GM12872 (cell line): ENCODE results near the gene IWS1.

Experiments
- TF ChIP-seq, protein P1 (sequence below): IDR thresholded peaks from 3 replicates; pipeline ENCODE4 v1.5.1; 2011; ENCODE audit warnings: low read depth, mild to moderate bottlenecking, low read length, moderate library complexity; ENCODE audit not compliant: insufficient read depth

The IWS1 gene

DNA sequence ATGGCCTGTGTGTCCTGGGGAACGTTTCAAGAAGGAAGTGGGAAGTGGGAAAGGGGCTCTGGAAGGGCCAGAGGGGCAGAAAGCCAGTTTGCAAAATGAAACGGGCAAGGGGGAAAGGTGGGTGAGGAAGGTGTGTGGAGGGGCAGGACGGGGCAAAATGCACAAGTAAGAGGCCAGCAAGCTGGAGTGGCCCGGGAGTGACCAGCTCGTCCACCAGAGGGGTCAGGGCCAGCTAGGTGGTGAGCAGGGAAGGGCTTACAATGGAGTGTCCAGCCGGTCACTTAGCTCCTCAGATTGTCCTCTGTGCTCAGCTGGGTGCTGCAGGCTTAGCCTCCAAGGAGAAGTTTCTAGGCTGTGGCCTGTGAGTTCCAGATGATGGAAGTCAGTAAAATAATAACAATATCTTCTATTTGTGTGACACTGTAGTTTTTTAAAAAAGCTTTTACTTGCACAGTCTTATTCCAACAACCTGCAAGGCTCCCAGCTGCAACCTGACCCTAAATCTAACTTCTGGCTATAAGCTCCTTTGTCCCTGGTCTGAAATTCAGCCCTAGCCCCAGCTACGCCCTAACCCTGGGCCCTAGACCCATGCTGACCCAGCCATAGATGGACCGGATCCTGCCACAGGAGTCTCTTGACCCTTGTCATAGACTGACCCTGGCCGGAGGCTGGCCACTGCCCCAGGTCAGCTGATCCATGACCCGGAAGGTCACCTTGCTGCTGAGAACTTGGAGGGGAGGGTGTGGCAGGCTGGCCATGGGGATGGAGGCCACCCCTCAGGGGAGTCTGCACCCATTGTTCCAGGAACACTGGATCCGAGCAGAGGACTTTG lies 38.4 kb upstream of the IWS1 start:
- TF ChIP-seq, protein P1, sequence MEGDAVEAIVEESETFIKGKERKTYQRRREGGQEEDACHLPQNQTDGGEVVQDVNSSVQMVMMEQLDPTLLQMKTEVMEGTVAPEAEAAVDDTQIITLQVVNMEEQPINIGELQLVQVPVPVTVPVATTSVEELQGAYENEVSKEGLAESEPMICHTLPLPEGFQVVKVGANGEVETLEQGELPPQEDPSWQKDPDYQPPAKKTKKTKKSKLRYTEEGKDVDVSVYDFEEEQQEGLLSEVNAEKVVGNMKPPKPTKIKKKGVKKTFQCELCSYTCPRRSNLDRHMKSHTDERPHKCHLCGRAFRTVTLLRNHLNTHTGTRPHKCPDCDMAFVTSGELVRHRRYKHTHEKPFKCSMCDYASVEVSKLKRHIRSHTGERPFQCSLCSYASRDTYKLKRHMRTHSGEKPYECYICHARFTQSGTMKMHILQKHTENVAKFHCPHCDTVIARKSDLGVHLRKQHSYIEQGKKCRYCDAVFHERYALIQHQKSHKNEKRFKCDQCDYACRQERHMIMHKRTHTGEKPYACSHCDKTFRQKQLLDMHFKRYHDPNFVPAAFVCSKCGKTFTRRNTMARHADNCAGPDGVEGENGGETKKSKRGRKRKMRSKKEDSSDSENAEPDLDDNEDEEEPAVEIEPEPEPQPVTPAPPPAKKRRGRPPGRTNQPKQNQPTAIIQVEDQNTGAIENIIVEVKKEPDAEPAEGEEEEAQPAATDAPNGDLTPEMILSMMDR = no peak

DNA sequence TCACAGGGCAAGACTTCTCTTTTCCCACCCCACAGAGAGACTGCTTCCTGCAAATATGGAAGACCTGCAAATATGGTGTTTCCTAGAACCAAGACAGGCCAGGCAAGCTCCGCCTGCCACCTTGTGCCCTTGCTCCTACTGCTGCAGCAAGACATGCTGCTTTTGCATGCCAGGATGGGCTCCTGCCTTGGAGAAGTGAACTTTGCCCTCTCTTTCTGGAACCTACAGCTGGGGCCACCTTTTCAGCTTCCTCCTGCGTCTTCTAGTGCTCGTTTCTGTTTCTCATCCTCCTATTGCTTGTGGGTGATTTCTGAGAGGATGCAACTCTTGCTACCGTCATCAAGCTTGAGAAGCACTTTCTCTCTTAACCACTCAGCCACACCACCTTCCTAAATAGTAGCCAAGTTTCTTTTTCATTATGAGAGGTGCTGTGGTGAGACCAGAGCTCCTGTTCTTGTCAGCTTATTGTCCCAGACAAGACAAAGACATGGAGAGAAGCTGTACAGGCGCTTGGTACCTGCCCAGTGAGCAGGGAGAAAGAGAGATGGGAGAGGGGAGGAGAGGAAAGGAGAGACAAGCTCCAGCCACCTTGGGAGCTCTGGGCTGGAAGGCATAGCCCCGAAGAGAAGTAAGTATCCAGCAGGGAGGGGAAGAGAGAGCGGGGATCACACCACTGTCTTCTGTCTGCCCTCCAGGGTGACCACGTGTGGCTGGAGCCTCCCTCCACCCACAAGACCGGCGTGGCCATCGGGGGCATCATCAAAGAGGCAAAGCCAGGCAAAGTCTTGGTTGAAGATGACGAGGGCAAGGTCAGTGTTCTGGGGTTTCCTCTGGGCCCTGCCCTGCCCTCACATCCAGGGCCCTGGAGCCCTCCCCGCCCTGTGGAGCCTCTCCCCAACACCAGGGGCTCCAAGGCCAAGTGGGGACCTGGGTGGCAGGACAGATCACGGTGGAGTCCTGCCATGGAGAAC lies 37.5 kb upstream of the IWS1 start:
- TF ChIP-seq, protein P1 = 0 out of 3 replicates have a peak, but pooled peaks have one; percentile 9

DNA sequence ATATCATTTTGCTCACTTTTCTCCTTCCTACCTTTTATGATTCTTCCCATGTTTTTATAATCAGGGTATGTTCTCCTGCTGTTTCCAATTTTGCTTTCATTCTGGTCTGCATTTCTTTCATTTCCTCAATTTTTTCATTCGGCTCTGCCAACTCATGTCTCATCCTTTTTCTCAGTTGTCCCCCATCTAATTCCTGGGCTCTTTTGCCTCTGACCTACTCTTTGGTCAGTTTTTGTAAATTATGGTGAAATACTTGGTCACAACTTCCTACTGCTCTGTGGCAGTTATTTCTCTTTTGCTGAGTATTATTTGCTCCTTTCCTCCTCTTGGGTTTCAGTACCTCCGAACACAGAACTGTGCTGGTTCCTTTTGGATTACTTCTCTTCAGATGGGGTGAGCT lies 36.6 kb upstream of the IWS1 start:
- TF ChIP-seq, protein P1 = no peak

DNA sequence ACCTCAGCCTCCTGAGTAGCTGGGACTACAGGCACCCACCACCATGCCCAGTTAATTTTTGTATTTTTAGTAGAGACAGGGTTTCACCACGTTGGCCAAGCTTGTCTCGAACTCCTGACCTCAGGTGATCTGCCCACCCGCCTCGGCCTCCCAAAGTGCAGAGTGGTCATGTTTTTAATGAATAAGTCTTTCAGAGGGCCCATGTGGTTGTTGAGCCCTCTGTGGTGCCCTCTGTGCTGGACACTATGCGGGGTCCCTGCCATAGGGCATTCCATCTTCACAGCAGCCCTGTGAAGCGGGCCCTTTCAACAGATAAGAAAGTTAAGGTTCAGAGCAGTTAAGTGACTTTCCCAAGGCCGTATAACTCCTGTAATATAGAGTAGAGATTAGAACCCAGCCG lies 35.1 kb upstream of the IWS1 start:
- TF ChIP-seq, protein P1 = no peak

DNA sequence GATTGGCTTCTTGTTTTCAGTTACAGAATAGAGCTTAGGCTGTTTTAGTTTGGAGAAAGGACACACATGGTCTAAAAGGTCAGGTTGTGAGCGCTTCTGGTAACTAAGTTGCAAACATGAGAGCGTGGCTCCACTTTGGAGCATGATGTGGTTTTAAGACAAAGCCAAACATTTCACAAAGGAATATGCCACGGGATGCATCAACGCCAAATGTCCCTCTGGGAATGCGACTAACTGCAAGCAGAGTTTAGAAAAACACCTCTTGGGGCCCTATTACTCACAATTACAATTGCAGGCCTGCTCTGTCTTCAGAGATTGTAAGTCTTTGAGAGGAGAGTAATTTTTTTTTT lies 34.6 kb upstream of the IWS1 start:
- TF ChIP-seq, protein P1 = no peak

DNA sequence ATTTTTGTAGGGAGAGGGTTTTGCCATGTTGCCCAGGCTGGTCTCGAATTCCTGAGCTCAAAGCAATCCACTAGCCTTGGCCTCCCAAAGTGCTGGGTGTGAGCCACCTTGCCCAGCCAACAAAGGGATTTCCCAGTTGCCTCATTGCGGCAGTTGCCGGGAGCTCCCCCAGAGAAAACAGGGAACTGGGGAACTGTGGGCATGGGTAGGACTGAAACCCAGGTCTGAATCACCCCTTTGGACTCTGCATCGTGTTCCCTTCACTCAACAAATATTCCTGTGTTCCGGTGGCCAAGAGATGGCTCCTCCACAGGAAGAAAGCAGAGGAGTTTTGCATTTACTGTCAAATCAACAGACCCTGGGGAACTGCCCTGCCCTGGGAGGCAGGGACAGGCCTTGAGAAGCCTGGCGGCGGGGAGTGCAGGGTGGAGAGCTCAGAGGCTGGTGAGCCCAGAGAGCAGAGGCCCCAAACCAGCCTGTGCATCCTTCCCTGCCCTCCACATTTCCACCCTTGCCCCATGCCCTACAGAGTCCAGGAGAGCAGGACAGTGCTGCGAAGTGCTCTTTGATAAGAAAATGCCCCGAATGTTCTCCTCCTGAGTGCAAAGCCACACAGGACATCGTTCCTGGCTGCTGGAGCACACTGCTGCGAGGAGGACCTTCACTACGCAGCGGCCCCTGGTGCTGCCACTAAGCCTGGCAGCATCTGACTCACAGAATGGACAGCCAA lies 34.1 kb upstream of the IWS1 start:
- TF ChIP-seq, protein P1 = no peak

DNA sequence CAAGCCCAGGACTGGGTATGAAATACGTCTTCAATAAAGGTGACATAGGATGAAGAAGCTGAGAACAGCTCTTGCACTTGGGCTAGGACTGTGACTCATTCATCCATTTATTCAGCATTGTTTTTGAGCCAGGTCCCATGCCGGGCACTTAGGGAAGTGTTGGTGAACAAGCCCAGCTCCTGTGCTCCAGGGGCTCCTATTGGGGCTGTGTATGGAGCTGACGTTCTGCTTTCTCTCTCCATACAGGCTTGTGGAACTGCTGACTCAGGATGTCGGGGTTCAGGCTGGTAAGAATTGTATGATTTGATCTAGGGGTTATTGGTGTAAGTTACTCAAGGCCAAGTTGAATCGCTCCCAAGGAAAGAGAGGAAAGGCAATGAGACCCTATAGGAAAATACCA lies 33.2 kb upstream of the IWS1 start:
- TF ChIP-seq, protein P1 = no peak
